Measurements from ENCODE around the gene DISP3.

DISP3 gene

DNA sequence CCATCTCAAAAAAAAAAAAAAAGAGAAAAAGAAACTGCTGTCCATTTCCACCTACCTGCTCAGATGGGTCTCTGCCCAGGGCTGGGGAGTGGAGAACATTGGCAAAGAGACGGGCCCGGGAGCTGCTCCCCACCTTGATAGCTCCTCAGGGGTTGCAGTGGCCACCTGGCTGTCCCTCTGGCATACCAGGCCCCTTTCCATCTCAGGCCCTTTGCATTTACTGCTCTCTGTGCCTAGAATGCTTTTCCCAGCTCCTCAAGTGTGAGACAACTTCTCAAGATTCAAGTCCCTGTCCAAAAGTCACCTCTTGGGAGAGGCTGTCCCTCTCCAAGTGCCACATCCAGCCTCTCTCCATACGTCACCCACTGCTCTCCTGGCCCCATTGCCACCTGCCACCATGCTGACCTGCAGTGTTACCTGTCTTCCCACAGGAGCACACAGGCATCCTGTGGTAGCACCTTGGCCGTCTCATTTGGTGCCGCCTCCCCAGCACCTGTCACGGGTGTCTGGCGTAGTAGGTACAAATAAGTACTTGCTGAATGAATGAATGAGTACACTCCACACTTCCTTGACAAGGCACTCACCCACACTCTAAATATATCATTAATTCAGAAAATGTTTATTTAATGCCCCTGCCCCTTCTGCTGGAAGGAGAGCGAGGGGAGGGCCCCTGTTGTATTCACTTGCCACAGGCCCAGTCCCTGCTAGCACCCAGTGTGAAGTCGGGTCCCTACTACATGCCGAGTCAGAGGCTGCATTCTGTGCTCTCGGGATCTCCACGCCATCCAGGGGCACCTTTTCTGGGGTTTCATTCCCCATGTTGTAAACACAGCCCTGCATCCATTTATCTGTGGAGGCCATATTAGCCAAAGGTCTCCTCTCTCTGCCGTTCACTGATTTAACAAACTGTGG is 48.8 kb downstream of the DISP3 start:
- Histone ChIP-seq H3F3A (ENCODE audit: insufficient read depth, low read length) (no peaks in the 10 kb centered on the region), H3K27ac (ENCODE audit: low read depth, low read length, poor library complexity, severe bottlenecking) (no peak overlapping the region), H3K27me3 (ENCODE audit: insufficient read depth, low read length) (no peaks in the 10 kb centered on the region)

DNA sequence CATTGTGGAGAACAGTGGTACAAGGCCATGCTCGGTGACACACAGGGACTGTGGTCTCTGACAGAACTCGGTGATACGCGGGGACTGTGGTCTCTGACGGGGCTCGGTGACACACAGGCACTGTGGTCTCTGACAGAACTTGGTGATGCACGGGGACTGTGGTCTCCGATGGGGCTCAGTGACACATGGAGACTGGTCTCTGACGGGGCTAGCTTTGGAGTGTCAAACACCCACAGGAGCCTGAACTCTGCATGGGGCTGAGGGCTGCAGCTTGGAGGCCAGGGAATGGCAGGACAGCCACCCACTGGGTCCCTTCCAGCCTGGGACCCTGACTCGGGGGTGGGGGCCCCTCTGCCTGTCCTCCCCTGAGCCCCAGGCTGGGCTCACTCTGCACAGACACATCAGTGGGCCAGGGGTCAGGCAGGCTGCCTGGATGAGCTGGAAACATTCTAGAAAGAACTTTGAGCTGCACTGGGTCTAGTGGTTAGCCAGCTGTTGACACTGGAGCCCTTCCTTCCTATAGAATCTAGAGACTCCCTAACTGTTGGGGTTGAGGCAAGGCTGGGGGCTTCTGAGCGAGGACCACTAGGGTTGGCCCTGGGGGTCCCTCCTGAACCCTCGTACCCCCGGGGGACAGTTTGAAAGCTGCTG is 49.8 kb downstream of the DISP3 start:
- Histone ChIP-seq H3K4me3 (ENCODE audit: low read depth, low read length, poor library complexity, severe bottlenecking) (no peak overlapping the region), H3F3A (ENCODE audit: insufficient read depth, low read length) (no peaks in the 10 kb centered on the region), H3K9ac (ENCODE audit: low read length) (no peak overlapping the region), H4K20me1 (ENCODE audit: insufficient read depth, low read length) (no peaks in the 10 kb centered on the region), H3K79me2 (ENCODE audit: insufficient read depth, low read length) (no peaks in the 10 kb centered on the region), H3K4me2 (ENCODE audit: low read length) (no peak overlapping the region), H3K4me1 (ENCODE audit: insufficient read depth, low read length, severe bottlenecking) (no peaks in the 10 kb centered on the region), H3K27ac (ENCODE audit: low read depth, low read length, poor library complexity, severe bottlenecking) (no peak overlapping the region), H3K27me3 (ENCODE audit: insufficient read depth, low read length) (no peaks in the 10 kb centered on the region), H3K36me3 (ENCODE audit: insufficient read depth, low read length) (no peaks in the 10 kb centered on the region), H3K9me3 (ENCODE audit: low read length) (no peaks in the 10 kb centered on the region), H3K9me2 (ENCODE audit: low read depth, low read length) (no peaks in the 10 kb centered on the region), H2AFZ (ENCODE audit: low read length) (no peak overlapping the region)
- TF ChIP-seq CTCF (IDR thresholded peaks at IDR 0.05; ENCODE audit: low read length), result no peak
- no peak for TF ChIP-seq EZH2 (IDR thresholded peaks at IDR 0.05; ENCODE audit: borderline replicate concordance, low read length)

More for the DNA sequence above, 48.8 kb downstream of the DISP3 start:
- no peak overlapping the region for H3K4me3 ChIP-seq (ENCODE audit: low read depth, low read length, poor library complexity, severe bottlenecking)
- H4K20me1 ChIP-seq (ENCODE audit: insufficient read depth, low read length), result no peaks in the 10 kb centered on the region
- no peak overlapping the region for H2AFZ ChIP-seq (ENCODE audit: low read length)
- H3K4me2 ChIP-seq (ENCODE audit: low read length), result no peak overlapping the region
- H3K4me1 ChIP-seq (ENCODE audit: insufficient read depth, low read length, severe bottlenecking), result no peaks in the 10 kb centered on the region
- no peaks in the 10 kb centered on the region for H3K79me2 ChIP-seq (ENCODE audit: insufficient read depth, low read length)
- H3K9me3 ChIP-seq (ENCODE audit: low read length), result no peaks in the 10 kb centered on the region
- no peaks in the 10 kb centered on the region for H3K9me2 ChIP-seq (ENCODE audit: low read depth, low read length)
- TF ChIP-seq CTCF (IDR thresholded peaks at IDR 0.05; ENCODE audit: low read length) (no peak), EZH2 (IDR thresholded peaks at IDR 0.05; ENCODE audit: borderline replicate concordance, low read length) (no peak)
- no peaks in the 10 kb centered on the region for H3K36me3 ChIP-seq (ENCODE audit: insufficient read depth, low read length)
- no peak overlapping the region for H3K9ac ChIP-seq (ENCODE audit: low read length)

GRCh38 chr1:11529330-11529729 is 50.4 kb downstream of the DISP3 start:
- H3K27me3 ChIP-seq (ENCODE audit: insufficient read depth, low read length), result no peaks in the 10 kb centered on the region
- H2AFZ ChIP-seq (ENCODE audit: low read length), result no peak overlapping the region
- H3K9me2 ChIP-seq (ENCODE audit: low read depth, low read length), result no peaks in the 10 kb centered on the region
- H3K27ac ChIP-seq (ENCODE audit: low read depth, low read length, poor library complexity, severe bottlenecking), result no peak overlapping the region
- TF ChIP-seq CTCF (IDR thresholded peaks at IDR 0.05; ENCODE audit: low read length) (no peak), EZH2 (IDR thresholded peaks at IDR 0.05; ENCODE audit: borderline replicate concordance, low read length) (no peak)
- no peaks in the 10 kb centered on the region for H3K9me3 ChIP-seq (ENCODE audit: low read length)
- no peaks in the 10 kb centered on the region for H4K20me1 ChIP-seq (ENCODE audit: insufficient read depth, low read length)
- no peaks in the 10 kb centered on the region for H3K4me1 ChIP-seq (ENCODE audit: insufficient read depth, low read length, severe bottlenecking)
- no peaks in the 10 kb centered on the region for H3K36me3 ChIP-seq (ENCODE audit: insufficient read depth, low read length)
- H3K4me2 ChIP-seq (ENCODE audit: low read length), result no peak overlapping the region
- H3K79me2 ChIP-seq (ENCODE audit: insufficient read depth, low read length), result no peaks in the 10 kb centered on the region
- H3K9ac ChIP-seq (ENCODE audit: low read length), result no peak overlapping the region
- H3F3A ChIP-seq (ENCODE audit: insufficient read depth, low read length), result no peaks in the 10 kb centered on the region
- H3K4me3 ChIP-seq (ENCODE audit: low read depth, low read length, poor library complexity, severe bottlenecking), result no peak overlapping the region

All from OCI-LY1 (cell line).